Left renal cortex interstitium (tissue), 4 donors: Measurements from ENCODE around the gene GPSM3. TPM values are rescaled to one million over a fixed set of nuclear protein-coding genes. Genes with fewer than 3 reads are reported as not detected.
"Not testable (repeated sequence)": the region's sequence is repeated elsewhere in the genome, so short reads cannot be mapped to it uniquely, and the experiment has no call there.

Experiments
- DNase-seq, 4 donors: peaks; one replicate each; pipeline ENCODE4 v3.0.0-alpha.2; 2013; ENCODE audit warnings: low read depth in 4 of 4, low spot score in 2 of 4, missing footprints in 1 of 4
- polyA plus RNA-seq, 4 donors: library from polyadenylated mRNA; unstranded; fragments of 120-200 nt; gene quantifications; one replicate each; pipeline ENCODE4 v1.2.1, GENCODE V29; 2013; ENCODE audit not compliant: insufficient read length in 4 of 4

The GPSM3 gene
- polyA plus RNA-seq, 4 donors: 9.5 to 12.0 (median 11.3) TPM

DNA sequence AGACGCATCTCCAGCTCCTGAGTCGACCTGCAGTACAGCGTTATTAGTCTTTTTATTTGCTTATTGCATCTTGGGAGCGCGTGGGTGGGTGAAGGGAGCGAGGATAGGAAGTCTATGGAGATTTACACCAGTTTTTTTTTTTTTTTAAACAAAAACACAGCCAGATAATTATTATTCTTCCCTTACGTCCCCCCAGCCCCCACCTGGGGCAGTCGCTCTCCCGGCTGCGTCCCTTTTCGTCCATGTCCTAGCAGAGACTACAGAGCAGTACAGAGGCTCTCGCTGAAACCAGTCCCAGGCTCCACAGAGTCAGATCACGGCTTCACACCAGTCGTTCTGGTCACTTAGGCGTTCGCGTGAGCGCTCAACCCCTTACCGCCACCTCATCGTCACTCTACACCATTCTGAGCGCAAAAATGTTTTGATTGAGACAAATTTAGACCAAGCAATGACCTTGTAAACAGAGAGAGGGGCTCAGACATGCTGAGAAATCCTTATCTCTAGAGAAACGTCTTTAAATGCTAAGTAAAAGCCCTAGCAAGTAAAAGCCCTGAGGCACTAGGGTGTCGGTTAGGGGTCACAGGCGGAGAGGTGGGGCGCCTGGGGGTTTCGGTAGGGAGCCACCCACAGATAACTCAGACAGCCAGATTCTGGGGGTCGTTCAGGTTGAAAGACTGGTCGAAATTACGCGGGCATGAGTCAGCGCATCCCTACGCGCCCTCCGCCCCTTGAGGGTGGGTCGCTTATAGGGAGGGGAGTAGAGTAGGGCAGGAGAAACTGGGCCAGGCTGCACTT is 39.5 kb downstream of the GPSM3 start:
- no peak for DNase-seq

DNA sequence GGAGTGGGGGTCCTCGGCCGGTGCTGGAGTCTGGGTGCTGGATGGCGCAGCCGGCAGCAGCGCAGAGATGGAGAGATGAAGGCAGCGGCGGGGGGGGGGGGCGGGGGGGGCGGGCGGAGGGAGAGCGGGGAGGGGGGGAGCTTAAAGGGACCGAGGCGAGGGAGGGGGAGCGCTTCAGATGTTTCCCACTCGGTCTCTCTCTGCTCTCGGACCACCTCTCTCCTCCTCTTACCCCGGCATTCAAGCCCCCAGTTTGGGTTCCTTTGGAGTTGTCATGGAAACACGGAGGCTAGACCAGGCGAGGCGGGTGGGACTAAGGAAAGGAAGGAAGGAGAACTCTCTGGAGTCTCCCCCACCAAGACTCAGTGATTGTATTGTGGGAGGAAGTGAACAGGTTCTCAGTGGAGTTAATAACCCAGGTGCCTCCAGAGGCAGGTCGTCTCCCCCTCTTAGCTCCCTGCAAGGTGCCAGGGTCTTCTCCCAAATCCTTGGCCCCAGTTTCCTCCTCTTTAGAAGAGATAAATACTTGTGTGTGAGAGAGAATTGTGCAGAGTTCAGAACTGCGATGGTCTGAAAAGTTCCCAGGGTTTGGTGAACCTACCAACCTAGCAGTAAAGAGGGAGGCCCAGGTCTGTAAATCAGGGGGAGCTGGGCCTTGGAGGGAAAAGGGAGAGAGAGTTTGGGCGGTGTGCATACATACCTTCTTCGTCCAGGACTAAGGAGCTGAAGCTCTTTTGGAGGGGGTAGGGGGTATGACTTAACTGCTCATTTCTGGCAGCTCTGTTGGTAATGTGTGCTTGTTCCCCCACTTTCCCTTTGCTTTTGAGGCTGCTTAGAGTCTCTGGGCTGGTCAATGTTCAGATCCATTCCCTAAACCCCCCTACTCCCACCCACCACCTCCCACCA is 40.3 kb downstream of the GPSM3 start, which contains the start of gene PRRT1:
PRRT1 (minus strand) TSS at position 77 of the 906 bp plus-strand sequence. CDS start 112 bp downstream, outside the sequence.
- DNase-seq: no peak

DNA sequence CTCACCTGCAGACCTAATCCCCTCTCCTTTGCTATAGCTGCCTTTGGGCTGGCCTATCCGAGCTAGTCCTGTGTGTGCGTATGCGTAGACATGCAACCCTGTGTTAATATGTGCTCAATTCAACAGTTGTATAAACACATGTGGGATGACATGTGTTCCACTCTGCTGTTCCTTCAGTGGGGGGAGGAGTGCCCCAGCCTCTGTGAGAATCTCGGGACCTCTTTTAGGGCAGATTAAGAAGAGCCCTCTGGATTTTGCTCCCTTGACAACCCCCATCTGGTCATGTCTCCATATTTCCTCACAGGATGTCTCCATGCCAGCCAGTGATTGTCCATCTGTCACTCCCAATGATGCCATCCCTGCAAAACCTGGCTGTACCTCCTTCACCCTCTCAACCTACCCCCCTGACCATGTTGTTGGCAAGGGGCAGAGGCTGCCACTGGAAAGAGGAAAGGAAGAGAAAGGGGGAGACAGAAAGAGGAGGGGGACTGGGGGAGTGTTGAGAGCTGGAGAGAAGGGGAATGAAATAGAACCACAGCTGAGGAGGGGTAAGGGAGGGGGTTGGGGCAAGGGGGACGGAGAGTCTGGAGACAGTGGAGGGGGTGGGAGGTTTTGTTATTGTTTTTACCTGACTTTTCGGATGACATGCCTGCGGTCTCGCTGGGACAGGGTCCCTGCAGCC is 41.1 kb downstream of the GPSM3 start:
- no peak for DNase-seq

DNA sequence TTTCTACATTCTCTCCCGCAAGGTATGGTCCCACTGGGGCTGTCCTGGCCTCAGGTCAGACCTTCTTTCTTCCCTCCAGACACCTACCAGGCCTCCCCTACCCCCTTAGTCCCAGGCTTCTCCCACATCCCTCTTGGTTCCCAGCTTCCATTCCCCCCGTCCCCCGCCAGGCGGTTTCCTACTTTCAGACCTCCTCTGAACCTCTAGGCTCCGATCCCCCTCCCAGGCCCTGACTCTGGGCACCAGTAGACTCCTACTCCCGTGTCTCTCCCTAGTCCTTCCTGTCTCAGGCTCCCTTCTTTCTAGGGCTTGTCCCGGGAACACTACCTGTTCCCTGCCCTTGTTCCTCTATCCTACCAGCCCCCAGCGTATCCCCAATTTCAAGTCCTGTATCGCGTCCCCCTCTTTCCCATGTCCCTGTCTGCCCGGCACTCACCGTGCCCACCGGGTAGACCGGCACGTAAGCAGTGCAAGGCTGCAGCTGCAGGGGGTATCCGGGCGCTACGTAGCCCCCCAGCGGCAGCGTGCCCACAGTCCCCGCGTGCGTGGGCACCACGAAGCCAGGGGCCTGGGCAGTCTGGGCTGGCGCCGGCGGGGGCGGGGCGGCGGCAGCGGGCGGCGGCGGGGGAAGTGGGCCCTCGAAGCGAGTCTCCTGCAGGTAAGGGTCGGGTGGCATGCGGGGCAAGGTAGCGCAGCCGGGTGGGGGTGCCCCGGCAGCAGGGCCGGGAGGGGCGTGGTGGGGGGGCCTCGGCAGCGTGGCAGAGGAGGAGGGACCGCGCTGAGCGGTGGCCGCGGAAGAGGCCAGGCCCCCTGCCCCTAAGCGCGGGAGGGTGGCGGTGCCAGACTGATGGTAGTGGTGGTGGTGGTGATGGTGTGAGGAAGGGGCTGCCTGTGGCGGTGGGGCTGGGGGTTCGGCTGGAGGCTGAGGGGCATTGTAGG is 42.2 kb downstream of the GPSM3 start:
- DNase-seq: no peak

DNA sequence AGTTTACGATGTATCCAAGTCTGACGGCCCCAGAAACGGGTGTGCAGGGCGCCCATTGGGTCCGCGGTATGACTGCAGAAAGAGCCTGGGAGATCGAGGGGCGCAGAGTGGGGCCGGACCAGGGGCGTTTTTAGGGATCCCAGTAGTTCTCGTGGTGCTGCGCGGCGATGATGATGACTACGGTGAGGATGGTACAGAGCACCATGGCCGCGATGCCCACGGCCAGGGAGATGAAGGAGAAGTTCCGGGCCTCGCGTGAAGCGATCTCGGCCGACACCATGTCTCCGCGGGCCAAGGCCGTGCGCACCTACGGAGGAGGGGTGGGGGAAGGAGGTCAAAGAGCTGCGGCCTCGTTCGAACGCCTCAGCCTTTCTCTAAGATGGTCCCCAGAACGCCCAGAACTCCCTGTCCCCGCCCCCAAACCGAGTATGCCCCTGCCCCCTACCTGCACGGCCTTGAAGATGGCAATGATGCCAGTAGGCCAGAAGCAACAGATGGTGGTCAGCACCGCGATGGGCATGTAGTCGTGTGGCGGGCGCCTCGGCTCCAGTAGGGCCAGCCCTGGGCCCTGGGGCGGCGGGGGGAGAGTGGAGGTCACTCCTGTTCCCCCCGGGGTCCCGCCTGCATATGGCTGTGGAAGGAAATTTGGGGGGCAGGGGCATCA is 43.2 kb downstream of the GPSM3 start:
- no peak for DNase-seq

DNA sequence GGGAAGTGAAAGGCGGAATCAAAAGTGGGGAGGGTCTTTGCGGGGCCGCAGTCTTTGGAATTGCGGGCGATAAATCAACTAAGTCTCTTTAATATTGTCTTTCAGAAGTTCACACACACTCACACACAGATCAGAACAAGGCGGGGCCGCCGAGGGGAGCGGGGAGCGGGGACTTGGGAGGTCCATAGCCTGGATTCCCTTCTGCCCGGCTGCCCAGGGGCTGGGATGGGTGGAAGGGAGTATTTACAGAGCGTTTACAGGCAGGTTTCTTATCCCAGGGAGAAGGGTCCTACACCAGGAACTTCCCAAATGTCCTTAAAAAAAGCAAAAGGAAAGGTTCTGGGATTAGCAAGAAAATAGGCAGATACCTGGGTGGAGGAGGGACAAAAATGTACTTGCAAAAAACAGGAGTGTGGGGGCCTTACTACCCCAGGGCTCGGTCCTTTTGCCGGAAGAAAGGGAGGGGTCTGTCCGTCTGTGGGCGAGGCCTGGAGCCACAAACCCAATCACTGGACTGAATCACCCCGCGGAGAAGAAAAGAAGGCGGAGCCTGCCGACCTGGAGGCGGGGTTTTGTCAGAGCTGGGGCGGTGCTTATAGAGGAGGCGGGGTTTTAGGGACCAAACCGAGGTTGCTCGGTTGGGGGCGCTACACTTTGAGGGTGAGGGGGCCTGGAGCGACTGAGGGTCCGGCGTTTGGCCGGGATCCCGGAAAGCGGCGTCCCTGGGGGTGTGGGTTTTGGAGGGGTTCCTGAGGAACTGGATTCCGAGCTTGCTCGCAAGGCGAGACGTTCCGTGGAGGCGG is 44.0 kb downstream of the GPSM3 start:
- peak in 1 of 4 donors; percentile 65 for DNase-seq

DNA sequence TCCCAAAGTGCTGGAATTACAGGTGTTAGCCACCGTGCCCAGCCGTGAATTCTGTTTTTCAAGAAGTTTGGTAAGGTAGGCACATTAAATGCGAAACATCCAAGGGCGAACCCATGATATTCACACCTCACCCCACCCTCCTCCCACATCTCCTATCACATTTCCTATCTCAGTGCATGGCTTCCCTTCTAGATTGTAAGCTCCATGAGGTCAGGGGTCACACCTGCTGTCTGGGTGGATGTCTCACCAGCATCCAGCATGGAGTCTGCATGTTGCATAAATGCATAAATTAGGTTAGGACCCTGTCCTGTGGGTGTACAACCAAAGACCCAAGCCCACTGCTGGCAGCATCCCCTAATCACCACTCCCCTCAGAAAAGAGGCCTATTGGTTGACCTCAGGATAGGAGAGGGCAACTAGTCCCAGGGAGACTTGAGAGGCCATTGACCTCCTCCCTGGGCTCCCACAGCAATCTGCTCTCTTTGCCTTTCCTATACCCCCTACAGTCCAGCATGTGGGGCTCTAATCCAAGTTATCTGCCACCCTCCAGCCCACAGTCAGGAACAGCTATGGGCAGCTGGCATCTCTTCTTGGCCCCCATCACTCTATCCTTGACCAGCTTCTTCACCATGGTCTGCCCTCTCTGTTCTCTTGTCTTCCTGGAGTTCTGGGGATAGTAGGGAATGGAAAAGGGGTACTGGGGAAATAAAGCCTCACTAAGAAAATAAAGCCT is 44.9 kb downstream of the GPSM3 start:
- DNase-seq: no peak

DNA sequence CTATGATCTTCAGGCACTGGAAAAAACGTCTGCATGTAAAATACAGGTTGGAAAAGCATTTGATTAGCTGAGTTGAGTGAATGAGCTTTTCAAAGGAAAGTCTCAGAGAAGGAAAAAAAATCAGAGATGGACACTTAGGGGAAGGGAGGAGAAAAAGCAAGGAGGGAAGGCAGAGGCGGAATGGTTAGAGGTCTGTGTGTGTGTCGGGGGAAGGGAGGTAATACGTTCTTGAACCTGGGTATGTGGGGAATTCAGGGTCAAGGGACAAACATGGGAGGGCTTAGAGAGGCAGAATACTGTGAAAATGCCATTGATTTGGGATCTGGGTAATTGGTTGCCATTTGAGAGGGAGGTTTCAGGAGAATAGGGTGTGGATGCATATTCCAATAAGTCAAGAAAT is 45.8 kb downstream of the GPSM3 start:
- no peak for DNase-seq

DNA sequence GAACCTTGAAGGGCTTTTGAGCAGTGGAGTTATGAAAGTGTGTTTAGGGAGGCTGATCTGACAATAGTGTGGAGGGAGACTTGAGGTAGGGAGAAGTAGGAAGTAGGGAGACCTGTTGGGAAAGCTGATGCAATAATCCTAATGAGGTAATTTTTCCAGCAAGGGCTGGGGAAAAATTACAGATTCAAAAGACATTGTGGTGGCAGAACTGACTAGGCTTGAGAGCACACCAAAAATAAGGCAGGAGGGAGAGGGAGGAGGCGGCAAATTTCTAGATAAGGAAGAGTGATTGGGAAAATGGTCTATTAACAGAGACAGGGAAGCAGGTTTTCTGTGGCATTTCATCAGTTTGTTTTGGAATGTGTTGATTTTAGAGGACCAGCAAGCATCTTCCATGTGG is 46.2 kb downstream of the GPSM3 start:
- no peak for DNase-seq

DNA sequence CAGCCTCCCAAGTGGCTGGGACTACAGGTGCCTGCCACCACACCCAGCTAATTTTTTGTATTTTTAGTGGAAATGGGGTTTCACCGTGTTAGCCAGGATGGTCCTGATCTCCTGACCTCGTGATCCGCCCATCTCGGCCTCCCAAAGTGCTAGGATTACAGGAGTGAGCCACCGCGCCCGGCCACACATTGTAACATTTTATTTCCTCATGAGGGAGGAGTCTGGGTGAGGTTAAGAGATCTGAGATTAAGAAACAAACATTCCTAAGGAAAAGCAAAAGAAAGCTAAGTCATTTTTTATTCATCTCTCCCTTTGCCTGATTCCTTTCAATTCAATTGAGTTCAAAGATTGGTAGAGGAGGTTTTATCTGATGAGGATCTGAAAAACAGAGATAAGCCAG is 48.2 kb downstream of the GPSM3 start:
- DNase-seq: not testable (repeated sequence)

Other genes with a start within 250 kb of the GPSM3 start
- gene CFB, start 246.5 kb downstream of the GPSM3 start, polyA plus RNA-seq: 10 to 100 TPM in 1 of 4 donors, 1 to 10 TPM in 3; 6.5 to 22.2 (median 7.1) TPM
- 100 to 1,000 TPM in 1 of 4 donors, 10 to 100 TPM in 3; 88.5 to 105 (median 91.7) TPM for gene NELFE, start 233.7 kb downstream of the GPSM3 start, polyA plus RNA-seq
- gene SKIC2, start 233.5 kb downstream of the GPSM3 start, polyA plus RNA-seq: 10 to 100 TPM; 36.4 to 56.9 (median 45.8) TPM
- gene DXO, start 220.5 kb downstream of the GPSM3 start, polyA plus RNA-seq: 10 to 100 TPM; 22.9 to 42.2 (median 32.9) TPM
- gene C4A, start 210.6 kb downstream of the GPSM3 start, polyA plus RNA-seq: 10 to 100 TPM; 11.9 to 24.1 (median 15.8) TPM
- 10 to 100 TPM; 10.7 to 24.8 (median 17.0) TPM for gene C4B, start 177.8 kb downstream of the GPSM3 start, polyA plus RNA-seq
- 1 to 10 TPM in 2 of 4 donors, under 1 TPM in 2; 0.61 to 1.4 (median 1.1) TPM for gene CYP21A2, start 154.2 kb downstream of the GPSM3 start, polyA plus RNA-seq
- gene TNXB, start 83.3 kb downstream of the GPSM3 start, polyA plus RNA-seq: 1 to 10 TPM; 2.7 to 4.9 (median 4.9) TPM
- gene ATF6B, start 64.4 kb downstream of the GPSM3 start, polyA plus RNA-seq: 100 to 1,000 TPM in 1 of 4 donors, 10 to 100 TPM in 3; 88.4 to 123 (median 95.4) TPM
- 1 to 10 TPM; 6.3 to 9.6 (median 7.7) TPM for gene FKBPL, start 62.4 kb downstream of the GPSM3 start, polyA plus RNA-seq
- 1 to 10 TPM; 2.2 to 4.4 (median 3.1) TPM for gene PRRT1, start 40.7 kb downstream of the GPSM3 start, polyA plus RNA-seq
- 10 to 100 TPM; 27.9 to 50.9 (median 36.7) TPM for gene PPT2, start 38.5 kb downstream of the GPSM3 start, polyA plus RNA-seq
- 10 to 100 TPM; 12.0 to 46.0 (median 32.2) TPM for gene EGFL8, start 28.0 kb downstream of the GPSM3 start, polyA plus RNA-seq
- 100 to 1,000 TPM in 3 of 4 donors, 10 to 100 TPM in 1; 93.4 to 114 (median 104) TPM for gene AGPAT1, start 16.6 kb downstream of the GPSM3 start, polyA plus RNA-seq
- 100 to 1,000 TPM in 3 of 4 donors, 10 to 100 TPM in 1; 95.7 to 113 (median 106) TPM for gene RNF5, start 14.2 kb downstream of the GPSM3 start, polyA plus RNA-seq
- 10 to 100 TPM; 10.8 to 37.0 (median 20.3) TPM for gene AGER, start 8.4 kb downstream of the GPSM3 start, polyA plus RNA-seq
- gene PBX2, start 2.4 kb downstream of the GPSM3 start, polyA plus RNA-seq: 100 to 1,000 TPM; 150 to 221 (median 179) TPM
- gene NOTCH4, start 31.4 kb upstream of the GPSM3 start, polyA plus RNA-seq: 10 to 100 TPM; 14.9 to 30.8 (median 18.4) TPM
- under 1 TPM in 1 of 4 donors, not detected in 3; 0.24 TPM for gene TSBP1, start 179.3 kb upstream of the GPSM3 start, polyA plus RNA-seq
- gene BTNL2, start 214.5 kb upstream of the GPSM3 start, polyA plus RNA-seq: 1 to 10 TPM in 2 of 4 donors, under 1 TPM in 2; 0.14 to 1.8 (median 0.85) TPM
- 100 to 1,000 TPM in 1 of 4 donors, 10 to 100 TPM in 3; 52.7 to 119 (median 80.0) TPM for gene HLA-DRA, start 247.2 kb upstream of the GPSM3 start, polyA plus RNA-seq